GM21619 (cell line): Measurements from ENCODE around the gene ERAP2.
"Not testable (repeated sequence)": the region's sequence is repeated elsewhere in the genome, so short reads cannot be mapped to it uniquely, and the experiment has no call there.

Experiments used
- ATAC-seq: cut with Tn5 transposase; IDR thresholded peaks from one replicate; pipeline ENCODE4 v1.9.1; 2021; ENCODE audit not compliant: unreplicated experiment

Gene ERAP2

GRCh38 chr5:96861076-96861475 lies 15.2 kb upstream of the ERAP2 start:
- peak; percentile 74 for ATAC-seq

GRCh38 chr5:96863114-96863513 lies 13.2 kb upstream of the ERAP2 start:
- no peak for ATAC-seq

GRCh38 chr5:96863949-96864584 lies 12.2 kb upstream of the ERAP2 start:
- ATAC-seq = no peak

- ATAC-seq = no peak
These were observed 11.3 kb upstream of the ERAP2 start for GRCh38 chr5:96864922-96865530.

- ATAC-seq = peak; percentile 73
These were observed 7.5 kb upstream of the ERAP2 start for GRCh38 chr5:96868603-96869371.

- ATAC-seq = no peak
These were observed 7.0 kb upstream of the ERAP2 start for GRCh38 chr5:96869372-96869641.

GRCh38 chr5:96870094-96871026 lies 5.9 kb upstream of the ERAP2 start:
- ATAC-seq = peak; percentile 77

- no peak for ATAC-seq
These were observed 5.3 kb upstream of the ERAP2 start for GRCh38 chr5:96871027-96871399.

GRCh38 chr5:96871686-96872085 lies 4.6 kb upstream of the ERAP2 start:
- no peak for ATAC-seq

GRCh38 chr5:96873449-96873848 lies 2.9 kb upstream of the ERAP2 start:
- no peak for ATAC-seq

GRCh38 chr5:96874631-96875030 lies 1.7 kb upstream of the ERAP2 start:
- no peak for ATAC-seq

GRCh38 chr5:96875791-96876291 lies 459 bp upstream of the ERAP2 start:
- no peak for ATAC-seq

- ATAC-seq = not testable (repeated sequence)
These were observed 723 bp downstream of the ERAP2 start for GRCh38 chr5:96876977-96877469.

- no peak for ATAC-seq
These were observed 3.4 kb downstream of the ERAP2 start for GRCh38 chr5:96879665-96880064.

GRCh38 chr5:96880444-96881164 lies 4.3 kb downstream of the ERAP2 start:
- no peak for ATAC-seq

GRCh38 chr5:96881511-96882115 lies 5.3 kb downstream of the ERAP2 start:
- ATAC-seq = no peak

GRCh38 chr5:96883871-96884270 lies 7.6 kb downstream of the ERAP2 start:
- ATAC-seq = no peak

- no peak for ATAC-seq
These were observed 8.7 kb downstream of the ERAP2 start for GRCh38 chr5:96884995-96885394.

- ATAC-seq = peak; percentile 84
These were observed 9.4 kb downstream of the ERAP2 start for GRCh38 chr5:96885518-96886338.
